GM12864 (cell line): ENCODE results near the gene TMEM169.

Experiments used
- DNase-seq: peaks from one replicate; pipeline ENCODE4 v3.0.0-alpha.2; 2011; ENCODE audit warnings: low read depth
- H3K4me3 ChIP-seq: 2 replicates; pipeline ENCODE4 v1.5.1; 2011; ENCODE audit warnings: mild to moderate bottlenecking, low read depth, low read length, control low read depth
- TF ChIP-seq, protein P1 (sequence below): IDR thresholded peaks from 2 replicates; pipeline ENCODE4 v1.5.1; 2011; ENCODE audit warnings: low read depth, mild to moderate bottlenecking, moderate library complexity, low read length, control low read depth, inconsistent platforms; ENCODE audit errors: missing control alignments

The TMEM169 gene

GRCh38 chr2:216121255-216121654 lies 39.5 kb downstream of the TMEM169 start:
- DNase-seq: no peak
- H3K4me3 ChIP-seq: no peak overlapping the region
- TF ChIP-seq, protein P1, sequence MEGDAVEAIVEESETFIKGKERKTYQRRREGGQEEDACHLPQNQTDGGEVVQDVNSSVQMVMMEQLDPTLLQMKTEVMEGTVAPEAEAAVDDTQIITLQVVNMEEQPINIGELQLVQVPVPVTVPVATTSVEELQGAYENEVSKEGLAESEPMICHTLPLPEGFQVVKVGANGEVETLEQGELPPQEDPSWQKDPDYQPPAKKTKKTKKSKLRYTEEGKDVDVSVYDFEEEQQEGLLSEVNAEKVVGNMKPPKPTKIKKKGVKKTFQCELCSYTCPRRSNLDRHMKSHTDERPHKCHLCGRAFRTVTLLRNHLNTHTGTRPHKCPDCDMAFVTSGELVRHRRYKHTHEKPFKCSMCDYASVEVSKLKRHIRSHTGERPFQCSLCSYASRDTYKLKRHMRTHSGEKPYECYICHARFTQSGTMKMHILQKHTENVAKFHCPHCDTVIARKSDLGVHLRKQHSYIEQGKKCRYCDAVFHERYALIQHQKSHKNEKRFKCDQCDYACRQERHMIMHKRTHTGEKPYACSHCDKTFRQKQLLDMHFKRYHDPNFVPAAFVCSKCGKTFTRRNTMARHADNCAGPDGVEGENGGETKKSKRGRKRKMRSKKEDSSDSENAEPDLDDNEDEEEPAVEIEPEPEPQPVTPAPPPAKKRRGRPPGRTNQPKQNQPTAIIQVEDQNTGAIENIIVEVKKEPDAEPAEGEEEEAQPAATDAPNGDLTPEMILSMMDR: no peak

DNA sequence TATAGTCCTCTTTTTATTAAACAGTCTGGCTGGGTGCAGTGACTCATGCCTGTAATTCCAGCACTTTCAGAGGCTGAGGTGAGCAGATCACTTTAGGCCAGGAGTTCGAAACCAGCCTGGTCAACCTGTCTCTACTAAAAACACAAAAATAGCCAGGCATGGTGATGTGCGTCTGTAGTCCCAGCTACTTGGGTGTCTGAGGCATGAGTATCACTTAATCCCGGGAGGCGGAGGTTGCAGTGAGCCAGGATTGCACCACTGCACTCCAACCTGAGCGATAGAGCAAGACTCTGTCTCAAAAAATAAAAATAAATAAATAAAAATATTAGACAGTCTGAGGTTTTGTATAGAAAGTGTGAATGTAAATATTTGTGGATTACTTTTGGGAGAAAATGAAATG lies 45.2 kb downstream of the TMEM169 start:
- TF ChIP-seq, protein P1: no peak
- no peak for DNase-seq
- H3K4me3 ChIP-seq: no peak overlapping the region

GRCh38 chr2:216130346-216130971 lies 48.7 kb downstream of the TMEM169 start:
- TF ChIP-seq, protein P1: no peak
- DNase-seq: no peak
- no peak overlapping the region for H3K4me3 ChIP-seq

GRCh38 chr2:216131175-216131926 lies 49.6 kb downstream of the TMEM169 start:
- TF ChIP-seq, protein P1: no peak
- H3K4me3 ChIP-seq: no peak overlapping the region
- DNase-seq: no peak

- H3K4me3 ChIP-seq: no peak overlapping the region
- TF ChIP-seq, protein P1: no peak
- DNase-seq: no peak
Measured at GRCh38 chr2:216132585-216132984, 50.9 kb downstream of the TMEM169 start.

GRCh38 chr2:216133397-216133796 lies 51.7 kb downstream of the TMEM169 start:
- no peak overlapping the region for H3K4me3 ChIP-seq
- TF ChIP-seq, protein P1: no peak
- DNase-seq: no peak
